GM18517 (cell line): Measurements from ENCODE around the gene RANBP10.

Source experiments
- ATAC-seq: cut with Tn5 transposase; IDR thresholded peaks from one replicate; pipeline ENCODE4 v1.9.1; 2021; ENCODE audit warnings: mild to moderate bottlenecking, moderate library complexity; ENCODE audit not compliant: unreplicated experiment

The RANBP10 gene

DNA sequence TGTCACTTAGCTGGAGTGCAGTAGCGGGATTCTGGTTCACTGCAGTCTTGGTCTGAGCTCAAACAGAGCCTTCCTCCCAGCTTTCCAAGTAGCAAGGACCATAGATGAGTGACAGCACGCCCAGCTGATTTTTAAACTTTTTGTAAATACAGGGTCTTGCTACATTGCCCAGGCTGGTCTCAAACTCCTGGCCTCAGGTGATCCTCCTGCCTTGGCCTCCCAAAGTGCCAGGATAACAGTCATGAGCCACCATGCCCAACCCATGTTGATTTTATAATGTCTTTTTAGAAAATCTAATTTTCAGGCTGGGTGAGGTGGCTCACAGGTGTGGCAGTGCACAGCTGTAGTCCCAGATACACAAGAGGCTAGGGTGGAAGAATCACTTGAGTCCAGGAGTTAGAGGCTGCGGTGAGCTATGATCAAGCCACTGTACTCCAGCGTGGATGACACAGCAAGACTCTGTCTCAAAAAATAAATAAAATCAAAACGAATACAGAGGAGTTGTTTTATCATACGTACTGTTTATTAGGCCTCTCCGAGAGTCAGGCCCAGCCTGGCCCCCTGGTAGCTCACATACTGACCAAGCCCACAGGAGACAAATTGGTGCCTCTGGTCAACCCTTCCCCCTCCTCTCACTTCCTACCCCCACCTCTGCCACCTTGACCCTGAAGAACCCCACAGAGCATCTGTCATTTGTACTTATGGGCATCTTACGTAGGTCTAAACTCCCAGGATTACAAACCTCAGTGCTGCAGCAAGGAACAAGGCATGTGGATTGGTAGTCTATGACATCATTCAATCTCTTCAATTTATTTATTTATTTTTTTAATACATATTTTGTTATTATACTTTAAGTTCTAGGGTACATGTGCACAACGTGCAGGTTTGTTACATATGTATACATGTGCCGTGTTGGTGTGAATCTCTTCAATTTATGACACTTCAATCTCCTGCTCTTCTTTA lies 126.1 kb downstream of the RANBP10 start:
- ATAC-seq = no peak

DNA sequence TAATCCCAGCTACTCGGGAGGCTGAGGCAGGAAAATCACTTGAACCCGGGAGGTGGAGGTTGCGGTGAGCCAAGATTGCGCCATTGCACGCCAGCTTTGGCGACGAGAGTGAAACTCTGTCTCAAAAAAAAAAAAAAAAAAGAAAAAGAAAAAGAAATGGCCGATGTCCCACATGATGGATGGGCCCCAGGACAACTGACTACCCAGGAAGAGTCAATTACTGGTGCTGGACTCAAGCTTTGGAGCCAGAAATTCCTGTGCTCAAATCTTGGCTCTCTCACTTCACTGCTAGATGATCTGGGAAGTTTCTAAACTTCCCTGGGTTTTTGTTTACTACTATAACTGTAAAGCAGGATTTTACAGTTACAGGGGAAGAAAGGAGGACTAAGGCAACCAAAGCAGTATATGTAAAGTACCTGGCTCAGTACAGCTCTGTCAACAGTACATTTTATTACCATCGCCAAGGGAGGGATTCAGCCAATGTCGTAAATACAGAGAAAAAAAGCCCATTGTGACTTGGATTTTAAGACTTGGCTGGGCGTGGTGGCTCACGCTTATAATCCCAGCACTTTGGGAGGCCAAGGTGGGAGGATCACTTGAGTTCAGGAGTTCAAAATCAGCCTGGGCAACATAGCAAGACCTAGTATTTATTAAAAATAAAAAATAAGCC lies 127.9 kb downstream of the RANBP10 start:
- no peak for ATAC-seq

GRCh38 chr16:67677712-67678111 lies 128.6 kb downstream of the RANBP10 start:
- ATAC-seq = no peak

GRCh38 chr16:67676939-67677338 lies 129.4 kb downstream of the RANBP10 start:
- no peak for ATAC-seq

DNA sequence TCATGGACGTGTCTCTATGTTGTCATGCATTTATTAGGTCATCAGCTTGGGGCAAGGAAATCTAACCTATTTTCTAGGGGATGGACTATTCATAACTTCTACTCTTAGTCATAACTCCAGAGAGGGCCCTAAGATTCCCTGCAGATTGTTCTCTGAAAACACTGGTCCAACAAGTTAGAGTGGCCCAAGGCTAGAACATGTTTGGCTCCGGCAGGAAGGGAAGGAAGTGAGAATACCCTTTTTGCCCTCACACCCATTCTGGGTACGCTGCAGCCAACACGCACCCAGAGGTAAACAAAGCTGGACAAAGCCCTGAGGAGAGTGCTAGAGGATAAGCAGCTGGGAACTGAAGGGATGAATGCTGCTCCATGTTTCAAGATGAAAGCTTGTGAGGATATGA lies 129.8 kb downstream of the RANBP10 start:
- no peak for ATAC-seq

DNA sequence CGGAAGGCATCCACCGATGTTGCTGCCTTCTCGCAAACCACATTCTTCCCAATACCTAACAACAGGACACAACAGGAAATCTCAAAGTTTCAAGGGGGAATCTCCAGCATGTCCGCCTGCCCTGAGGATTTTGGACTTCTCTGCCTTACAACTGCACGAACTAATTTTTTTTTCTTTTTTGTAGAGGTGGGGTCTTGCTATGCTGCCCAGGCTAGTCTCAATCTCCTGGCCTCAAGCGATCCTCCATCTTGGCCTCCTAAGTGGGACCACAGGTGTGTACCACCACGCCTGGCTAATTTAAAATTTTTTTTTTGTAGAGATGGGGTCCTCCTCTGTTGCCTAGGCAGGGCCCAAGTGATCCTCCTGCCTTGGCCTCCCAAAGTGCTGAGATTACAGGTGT lies 130.4 kb downstream of the RANBP10 start:
- ATAC-seq = no peak

GRCh38 chr16:67675579-67675935 lies 130.8 kb downstream of the RANBP10 start:
- ATAC-seq = no peak

DNA sequence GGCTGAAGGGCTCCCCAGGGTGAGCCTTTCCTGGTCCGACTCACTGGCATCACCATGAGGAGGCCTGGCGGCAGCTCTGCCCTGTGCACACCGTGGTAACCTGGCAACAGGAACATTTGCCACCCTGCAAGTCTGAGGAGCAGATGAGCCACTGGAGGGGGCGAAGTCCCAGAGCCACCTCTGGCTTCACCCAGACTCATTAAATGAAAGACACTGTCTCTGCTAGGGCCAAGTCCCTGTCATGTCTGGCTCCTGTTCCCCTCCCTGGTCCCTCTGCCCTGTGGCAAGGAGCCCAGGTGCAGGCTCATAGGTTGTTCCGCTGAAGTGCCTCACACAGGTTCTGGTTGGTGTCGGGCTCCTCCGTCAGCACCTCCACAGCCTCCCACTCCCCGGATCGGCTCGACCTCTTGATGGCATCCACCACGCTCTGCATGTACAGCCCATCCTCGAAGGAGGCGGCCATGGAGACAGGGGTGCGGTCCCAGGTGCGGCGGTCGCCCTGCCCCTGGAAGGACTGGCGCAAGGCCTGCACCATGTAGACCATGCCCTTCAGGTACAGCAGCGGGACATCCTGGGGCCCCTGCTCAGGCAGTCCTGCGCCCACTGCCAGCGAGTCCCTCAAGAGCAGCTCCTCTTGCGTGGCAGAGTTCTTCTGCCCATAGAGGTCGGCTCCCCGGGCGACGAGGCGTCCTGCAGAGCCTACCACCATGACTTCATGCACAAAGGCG lies 131.3 kb downstream of the RANBP10 start:
- ATAC-seq = no peak

DNA sequence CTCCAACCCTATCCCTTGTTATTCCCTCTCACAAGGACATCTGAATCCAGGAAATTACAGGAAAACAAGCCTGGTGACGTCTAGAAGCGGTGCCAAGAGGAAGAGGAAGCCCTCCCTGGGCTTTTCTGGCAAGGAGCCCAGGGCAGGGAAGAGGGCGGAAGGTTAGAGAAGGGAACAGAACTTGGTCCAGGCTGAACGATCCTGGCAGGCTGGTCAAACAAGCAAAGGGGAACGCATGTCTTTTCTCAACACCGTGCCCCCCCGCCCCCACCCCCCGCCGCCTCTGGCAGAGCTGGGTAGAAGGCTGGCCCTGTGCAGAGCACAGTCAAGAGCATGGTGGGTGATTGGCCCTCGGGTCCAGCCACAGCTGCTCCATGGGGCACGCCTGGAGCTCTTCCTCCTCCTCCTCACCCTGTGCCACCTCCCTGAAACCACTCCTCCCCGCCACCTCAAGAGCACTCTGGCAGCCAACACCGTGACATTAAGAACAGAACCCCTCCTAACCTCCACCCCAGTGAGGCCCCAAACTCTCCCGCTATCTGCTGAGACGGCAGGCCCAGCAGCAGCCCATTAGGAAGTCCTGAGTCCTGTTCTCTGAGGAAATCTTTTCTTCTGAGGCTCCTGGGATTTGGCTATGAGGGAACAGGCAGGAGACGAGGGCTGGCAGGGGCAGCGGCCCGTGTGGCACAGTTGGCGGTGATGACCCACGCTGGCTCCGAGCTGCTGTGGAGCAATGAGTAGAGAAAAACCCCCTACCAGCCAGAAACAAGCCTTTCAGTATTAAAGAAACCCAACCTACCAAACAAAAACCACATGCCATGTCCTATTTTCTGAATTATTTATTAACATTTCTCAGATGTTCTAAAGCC lies 132.4 kb downstream of the RANBP10 start:
- ATAC-seq = no peak
